RPMI7951 (cell line): ENCODE data around the gene WDR6. TPM values are rescaled to one million over a fixed set of nuclear protein-coding genes. Genes with fewer than 3 reads are reported as not detected.

Source experiments
- DNase-seq: peaks from one replicate; pipeline ENCODE4 v3.0.0-alpha.2; 2012; ENCODE audit warnings: low read depth
- total RNA-seq: library from RNA; depleted of rRNA; stranded (reverse); fragments of >200 nt; shearing (Covaris generic); gene quantifications from 2 replicates; pipeline ENCODE4 v1.2.3, GENCODE V29; 2014

WDR6 gene
- total RNA-seq, 1 experiment from 2014 or later = 49.5 TPM

DNA sequence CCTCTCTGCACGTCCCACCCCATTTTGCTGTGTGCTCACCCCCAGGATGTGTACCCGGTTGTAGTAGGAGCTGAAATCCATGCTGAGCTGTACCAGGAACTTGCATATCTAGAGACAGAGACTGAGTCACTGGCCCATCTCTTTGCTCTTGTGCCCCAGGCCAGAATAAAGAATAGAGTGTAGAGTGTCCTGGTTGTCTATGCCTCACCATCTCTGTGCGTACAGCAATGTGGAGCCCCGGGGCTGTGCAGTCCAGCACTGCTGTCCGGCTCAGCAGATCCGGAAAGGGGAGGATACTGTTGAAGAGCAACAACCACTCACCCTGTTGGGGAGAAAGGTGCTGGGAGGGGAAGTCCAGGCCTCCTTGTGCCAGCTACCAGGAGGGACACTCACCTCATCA is 8.6 kb downstream of the WDR6 start:
- peak; percentile 56 for DNase-seq

DNA sequence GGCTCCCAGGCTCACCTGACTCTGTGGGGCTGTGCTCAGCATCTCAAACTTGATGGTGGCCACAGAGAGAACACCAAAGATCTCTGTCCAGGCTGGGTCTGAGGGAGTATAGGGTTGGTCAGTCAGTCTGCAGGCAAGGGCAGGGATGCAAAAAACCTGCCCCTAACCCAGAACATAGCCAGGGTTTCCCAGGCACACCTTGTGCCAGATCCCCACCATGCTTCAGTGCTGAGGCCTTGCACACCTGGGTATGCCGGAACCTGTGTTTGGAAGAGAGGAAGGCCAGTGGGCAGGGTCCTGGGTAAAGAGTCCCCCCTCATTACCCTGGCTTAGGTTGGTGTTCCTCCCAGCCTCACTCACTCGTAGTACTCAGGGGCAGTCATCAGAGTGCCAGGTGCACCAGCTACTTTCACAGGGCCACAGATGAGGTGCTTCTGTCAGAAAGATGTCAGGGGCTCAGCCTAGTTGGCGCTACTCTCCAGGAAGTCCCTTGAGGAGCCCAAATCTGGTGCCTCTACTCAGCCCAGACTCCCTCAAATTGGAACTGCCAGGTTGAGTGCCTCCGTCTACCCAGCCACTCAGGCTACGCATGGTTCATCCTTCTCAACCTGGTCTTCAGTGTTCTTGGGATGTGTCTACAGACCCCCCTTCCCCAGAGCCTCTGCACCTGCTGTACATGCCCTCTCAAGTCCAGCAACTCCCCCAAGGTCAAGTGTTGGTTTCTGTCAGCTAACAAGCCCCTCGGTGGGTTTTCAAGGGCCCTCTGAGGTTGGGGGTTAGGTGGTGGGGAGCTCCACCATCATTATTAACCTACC is 9.4 kb downstream of the WDR6 start:
- DNase-seq = no peak

DNA sequence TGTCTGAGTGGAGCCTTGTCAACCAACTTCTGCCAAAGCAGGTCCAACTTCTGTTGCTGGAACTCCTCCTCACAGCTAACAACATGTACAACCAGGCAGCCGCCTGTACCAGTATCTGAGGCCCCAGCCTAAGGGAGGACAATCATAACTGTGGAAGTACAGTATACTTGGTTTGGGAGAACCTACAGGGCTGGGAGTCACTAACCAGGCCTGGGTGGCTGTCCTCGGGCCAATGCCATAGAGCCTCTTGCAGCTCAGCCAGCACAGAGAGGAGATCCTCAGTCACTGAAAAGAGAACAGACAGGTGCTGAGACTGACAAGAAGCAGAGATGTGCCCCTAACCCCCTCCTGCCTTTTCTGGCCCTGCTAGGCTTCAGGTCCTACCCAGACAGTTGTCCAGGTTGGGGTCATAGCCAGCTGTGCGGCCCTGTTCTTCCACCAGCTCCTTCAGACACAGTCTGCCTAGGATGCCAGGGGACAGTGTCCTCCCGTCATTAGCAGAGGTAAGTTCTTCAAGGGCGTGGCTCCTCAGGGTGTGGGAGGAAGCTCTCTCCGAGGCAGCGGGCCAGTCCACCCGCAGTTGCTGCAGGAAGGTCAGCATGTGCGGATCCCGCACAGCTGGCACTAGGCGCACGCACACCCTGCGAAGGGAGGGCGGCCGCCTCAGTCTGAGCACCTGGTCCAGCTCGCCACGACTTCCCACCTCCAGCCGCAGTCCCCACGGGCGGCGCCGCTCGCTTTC is 10.2 kb downstream of the WDR6 start:
- peak; percentile 30 for DNase-seq

DNA sequence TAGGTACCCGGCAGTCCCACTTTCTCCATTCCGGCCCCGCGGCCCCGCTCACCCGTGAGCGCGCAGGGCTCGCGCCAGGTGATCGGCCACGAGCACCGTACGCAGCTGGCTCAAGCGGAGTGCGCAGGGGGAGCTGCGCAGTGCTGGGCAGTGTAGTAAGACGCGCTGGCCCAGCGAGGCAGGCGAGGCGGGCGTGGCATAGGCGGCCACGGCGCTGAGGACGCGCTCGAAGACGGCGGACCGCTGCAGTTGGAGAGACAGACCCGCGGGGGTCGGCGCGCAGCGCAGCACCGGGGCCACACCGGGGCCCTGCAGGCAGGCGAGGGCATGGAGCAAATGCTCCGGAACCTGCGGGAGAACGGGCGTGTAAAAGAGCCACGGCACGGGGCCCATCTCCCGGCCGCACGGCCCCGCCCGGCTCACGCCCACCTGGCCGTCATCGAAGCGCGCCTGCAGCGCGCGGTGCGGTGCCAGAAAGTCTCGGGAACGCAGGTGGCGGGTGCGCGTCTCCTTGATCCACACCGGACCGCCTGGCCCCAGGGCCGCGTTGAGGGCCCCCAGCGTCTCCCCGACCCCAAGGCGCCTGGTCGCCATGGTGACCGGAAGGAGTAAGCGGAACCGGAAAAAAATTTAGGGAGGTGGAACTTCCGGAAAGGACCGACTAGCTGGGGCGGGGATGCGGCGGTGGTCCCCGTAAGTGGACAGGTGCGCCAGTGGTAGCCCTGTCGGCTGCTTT is 10.9 kb downstream of the WDR6 start, which contains the start of gene DALRD3:
Gene DALRD3, minus strand, starts transcription at position 610 of the 736 bp plus-strand sequence. Its CDS starts 16 bp downstream, at position 594.
- peak; percentile 66 for DNase-seq

DNA sequence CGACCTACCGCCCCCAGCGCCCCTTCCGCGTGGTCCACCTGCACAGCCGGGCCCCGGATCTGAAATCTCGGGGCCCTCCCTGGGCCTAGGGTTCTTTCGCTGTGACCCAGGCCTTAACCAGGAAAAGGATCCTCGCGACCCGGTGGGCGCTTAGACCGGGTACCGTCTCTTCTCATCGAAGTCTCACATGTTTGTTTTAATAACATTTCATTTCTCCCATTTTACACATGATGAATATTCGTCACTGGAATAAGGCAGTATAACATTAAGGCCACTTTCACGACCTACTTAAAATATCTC is 11.5 kb downstream of the WDR6 start:
- DNase-seq = no peak

DNA sequence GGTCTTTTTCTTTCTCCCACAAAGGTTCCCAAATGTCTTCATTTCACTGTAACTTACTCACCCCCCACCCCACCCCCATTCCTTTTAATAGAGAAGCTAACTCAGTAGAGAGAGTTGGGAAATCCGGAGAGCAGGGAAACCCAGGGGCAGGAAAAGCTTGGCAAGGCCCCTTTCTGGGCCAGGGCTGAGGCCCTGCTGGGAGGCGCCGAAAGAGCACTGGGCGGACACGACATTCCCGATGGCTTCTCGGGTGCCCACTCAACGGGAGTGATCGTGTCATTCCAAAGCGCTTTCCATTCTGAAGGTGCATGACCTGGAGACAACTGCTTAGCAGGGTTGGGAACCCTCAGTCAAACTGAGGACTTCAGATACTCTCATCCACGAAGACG is 12.7 kb downstream of the WDR6 start:
- DNase-seq = peak; percentile 33

DNA sequence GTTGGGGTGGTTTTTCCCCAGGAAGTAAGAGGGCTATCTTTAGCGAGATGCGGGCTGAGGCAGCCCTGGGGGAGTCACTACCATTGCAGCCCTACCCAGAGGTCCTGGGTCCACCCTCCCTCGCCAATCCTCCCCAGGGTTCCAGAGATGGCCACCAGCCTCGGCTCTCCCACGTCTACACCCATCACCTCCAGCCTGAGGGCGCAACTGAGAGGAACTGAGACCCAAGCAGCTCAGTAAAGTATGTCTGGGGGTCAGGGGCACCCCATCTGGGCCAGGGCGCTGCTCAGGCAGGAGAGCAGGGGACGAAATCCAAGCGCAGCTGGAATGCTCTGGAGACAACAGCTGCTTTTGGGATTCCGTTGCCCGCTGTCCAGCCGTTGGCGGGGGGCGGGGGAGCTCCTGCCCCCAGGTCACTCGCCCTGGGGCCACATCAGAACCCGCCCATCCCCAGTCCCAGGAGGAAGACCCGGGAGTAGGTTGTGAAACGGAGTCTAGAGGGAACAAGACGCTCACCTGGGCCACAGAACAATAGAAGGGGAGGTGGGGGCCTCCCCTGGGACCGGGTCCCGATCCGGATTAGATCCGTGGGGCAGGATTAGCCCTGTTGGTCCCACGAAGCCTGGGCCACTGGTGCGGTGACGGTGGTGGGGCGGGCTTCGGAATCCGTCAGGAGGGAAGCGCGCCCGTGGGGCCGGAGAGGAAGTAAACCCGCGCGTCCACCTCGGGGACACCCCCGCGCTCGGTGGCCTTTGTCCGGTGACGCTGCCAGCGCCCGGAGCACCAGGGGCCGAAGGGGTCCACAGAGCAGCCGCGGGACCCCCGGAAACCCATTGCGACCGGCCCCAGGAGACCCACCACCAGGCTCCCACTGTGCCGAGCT is 13.4 kb downstream of the WDR6 start:
- peak; percentile 37 for DNase-seq

DNA sequence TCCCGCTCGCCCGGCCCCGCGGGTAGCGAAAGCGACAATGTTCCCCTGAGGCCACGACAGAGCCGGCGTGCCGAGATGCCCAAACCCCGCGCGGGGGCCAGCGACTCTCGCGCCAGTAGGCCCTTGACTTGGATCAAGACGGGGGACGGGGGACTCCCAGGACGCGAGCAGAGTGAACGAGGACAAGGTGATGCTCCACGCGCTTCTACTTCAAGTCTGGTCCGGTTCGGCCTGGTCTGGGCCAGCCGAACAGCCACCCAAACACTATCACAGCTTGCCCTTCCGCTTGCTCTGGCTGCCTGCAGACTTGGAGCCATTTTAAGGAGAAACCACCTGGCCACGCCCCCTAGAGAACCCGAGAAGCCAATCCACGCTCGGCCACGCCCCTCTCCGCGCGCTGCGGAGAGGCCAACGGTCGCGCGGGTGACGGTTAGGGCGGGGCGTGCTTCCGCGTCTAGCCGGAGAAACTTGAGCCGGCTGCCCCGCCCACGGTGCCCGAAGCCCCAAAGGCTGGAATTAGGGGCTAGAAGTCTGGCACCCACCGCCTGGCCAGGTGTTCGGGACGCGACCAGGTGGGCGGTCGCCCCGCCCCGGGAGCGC is 14.1 kb downstream of the WDR6 start:
- DNase-seq = peak; percentile 97

DNA sequence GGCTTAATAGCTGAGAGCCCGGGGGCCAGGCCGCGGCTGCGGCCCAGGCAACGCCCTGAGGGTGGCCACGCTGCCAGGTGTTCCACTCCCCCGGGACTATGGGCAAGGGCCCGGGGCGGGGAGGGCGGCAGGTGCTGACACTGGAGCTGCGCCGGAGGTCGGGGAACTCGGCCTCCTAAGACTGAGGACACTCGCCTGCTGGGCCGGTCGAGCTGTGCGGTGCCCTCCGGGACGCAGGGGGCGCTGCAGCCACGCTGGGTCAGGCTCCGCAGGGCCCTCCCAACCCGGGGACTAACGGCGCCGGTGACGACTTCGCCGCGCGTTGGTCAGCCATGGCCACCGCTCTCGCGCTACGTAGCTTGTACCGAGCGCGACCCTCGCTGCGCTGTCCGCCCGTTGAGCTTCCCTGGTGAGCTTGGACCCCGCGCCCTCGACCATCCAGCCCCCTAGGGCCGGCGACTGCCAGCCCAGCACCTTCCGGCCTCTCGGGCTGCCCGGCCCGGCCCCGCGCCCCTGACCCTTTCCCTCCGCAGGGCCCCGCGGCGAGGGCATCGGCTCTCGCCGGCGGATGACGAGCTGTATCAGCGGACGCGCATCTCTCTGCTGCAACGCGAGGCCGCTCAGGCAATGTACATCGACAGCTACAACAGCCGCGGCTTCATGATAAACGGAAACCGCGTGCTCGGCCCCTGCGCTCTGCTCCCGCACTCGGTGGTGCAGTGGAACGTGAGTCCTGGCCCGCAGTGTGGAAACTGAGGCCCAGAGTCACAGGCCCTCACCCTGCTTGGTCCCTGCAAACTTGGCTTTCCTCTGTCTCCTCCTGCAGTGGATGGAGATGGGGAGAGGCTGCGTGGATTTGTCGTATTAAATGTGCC is 14.9 kb downstream of the WDR6 start, which contains the start of gene NDUFAF3:
Gene NDUFAF3, plus strand, starts transcription at position 309 of the 875 bp plus-strand sequence. Its CDS starts 24 bp downstream, at position 333.
- peak; percentile 91 for DNase-seq

DNA sequence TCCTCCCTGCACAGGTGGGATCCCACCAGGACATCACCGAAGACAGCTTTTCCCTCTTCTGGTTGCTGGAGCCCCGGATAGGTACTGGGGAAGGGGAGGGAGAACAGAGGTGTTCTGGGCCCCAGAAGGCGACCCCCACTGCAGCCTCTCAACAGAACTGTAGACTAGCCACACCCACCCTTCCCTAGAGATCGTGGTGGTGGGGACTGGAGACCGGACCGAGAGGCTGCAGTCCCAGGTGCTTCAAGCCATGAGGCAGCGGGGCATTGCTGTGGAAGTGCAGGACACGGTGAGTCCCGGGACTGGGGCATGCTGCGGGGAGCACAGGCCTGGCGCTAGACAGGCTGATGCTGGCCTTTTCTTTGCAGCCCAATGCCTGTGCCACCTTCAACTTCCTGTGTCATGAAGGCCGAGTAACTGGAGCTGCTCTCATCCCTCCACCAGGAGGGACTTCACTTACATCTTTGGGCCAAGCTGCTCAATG is 15.5 kb downstream of the WDR6 start:
- peak; percentile 31 for DNase-seq

DNA sequence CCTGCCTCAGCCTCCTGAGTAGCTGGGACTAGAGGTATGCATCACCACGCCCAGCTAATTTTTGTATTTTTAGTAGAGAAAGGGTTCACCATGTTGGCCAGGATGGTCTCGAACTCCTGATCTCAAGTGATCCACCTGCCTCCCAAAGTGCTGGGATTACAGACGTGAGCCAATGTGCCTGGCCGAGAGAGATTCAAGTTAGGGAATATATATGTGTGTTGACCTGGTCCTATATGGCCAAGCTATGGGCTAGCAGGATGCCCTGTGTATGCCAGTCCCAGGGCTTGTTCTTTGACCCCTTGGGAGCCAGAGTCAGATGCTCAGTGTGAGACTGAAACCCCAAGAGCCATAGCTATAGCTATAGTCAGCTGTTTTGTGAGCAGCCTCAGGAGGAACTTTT is 16.6 kb downstream of the WDR6 start:
- DNase-seq = no peak

DNA sequence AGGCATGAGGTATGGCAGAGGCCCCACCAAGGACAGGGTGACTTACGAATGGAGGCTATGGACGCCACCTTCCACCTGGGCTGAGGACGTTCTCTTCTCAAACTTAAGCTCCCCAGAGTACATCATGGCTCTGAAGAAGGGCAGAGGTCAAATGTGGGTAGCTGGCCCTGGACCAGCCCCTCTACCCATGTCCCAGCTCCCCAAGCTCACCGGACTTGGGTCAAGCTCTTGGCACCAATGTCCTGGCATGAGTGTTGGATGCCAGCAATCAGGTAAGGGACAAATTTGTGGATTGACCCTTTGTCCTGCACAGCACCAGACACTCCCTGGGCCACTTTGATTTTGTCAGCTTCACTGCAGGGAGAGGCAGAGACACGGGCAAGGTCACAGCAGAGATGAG is 17.3 kb downstream of the WDR6 start:
- no peak for DNase-seq

DNA sequence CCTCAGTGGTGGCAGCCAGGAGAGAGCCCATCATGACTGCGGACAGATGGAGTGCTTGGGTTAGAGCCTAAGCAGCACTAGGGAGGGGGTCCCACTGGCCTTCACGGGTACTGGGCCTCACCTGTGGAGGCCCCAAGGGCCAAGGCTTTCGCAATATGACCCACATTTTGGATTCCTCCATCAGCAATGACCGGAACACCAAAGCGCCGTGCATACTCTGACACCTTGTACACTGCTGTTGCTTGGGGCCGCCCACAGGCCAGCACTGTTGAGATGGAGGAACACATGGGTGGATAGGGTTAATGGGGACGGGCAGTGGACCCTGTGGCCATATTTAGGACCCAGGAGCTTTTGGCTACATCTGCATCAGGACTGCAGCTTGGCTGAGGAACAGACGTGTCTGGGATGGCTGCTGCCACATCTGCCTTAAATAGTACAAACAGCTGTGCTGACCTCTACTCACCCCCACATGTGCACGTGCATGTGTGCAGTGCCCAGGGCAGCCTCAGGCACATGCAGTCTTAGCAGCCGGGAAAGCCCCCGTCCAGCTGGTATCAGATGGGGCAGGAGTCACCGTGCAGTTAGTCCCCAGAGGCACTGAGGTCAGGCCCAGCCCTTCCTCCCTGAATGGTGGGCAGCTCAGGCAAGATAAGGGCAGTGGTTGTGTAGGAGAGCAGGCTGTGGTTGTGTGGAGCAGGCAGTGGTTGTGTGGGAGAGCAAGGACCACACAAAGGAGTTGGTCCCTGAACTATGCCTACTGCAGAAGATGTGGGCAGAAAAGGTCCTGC is 18.0 kb downstream of the WDR6 start:
- DNase-seq = peak; percentile 66

DNA sequence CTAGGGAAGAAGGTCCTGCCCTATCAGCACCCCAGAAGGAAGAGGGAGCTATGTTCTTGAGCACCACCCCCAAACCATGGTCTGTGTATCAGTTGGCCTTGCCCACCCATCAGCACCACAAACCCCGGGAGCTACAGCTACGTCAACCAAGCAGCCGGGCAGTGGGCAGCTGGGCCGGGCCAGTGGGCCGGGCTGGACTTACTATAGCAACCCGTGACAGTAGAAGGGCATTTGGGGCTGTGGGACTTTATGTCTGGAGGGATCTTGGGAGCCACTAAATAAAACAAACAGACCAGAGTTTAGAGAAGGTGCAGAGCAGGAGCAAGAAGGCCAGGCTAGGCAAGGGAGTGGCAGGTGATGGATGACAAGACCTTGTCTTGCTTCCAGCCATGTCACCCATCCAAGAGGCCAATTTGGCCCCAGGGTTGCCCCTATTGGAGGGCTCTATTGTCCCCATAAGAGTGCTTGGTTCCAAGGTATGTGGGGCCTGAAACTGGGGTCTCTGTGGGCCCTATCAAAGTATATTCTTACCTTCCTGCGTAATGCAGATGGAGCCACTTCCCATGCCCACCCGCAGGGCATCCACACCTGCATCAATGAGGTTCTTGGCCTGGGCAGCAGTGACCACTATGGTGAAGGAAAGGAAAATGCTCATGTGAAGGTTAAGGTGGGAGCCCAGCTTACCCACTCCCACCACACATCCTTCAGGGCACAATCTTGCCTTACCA is 18.8 kb downstream of the WDR6 start:
- DNase-seq = no peak

DNA sequence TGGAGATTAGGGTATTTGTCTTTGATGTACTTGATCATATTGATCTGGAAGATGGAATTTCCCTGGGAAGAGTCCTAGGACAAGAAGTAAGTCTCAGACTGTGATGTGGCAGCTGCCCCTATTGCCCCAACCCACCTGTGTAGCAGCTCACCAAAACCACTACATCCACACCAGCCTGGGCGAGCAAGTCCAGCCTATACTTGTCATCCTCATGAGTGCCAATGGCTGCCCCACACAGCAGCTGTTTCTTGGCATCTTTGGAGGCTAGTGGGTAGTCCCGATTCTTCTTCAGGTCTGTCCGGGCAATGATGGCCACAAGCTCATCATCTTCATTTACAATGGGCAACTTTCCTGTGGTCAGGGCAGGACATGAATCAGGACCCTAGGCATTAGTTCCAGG is 19.3 kb downstream of the WDR6 start:
- no peak for DNase-seq

DNA sequence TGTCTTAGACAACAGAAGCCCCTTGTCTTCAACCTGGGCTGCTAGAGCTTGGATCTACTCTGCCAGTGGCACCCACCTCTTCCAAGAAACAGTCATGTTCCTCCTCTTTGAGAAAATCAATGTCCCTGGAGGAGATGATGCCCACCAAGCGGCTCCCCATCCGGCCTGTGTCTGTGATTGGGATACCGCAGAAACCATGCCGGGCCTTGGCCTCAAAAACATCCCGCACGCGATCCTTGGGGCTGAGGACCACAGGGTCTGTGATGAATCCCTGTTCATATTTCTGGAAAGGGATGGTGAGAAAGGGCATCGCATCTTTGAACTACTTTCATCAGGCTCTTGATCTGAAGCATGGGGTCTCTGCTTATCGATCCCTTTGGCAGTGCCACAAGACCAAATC is 20.4 kb downstream of the WDR6 start:
- DNase-seq = no peak

DNA sequence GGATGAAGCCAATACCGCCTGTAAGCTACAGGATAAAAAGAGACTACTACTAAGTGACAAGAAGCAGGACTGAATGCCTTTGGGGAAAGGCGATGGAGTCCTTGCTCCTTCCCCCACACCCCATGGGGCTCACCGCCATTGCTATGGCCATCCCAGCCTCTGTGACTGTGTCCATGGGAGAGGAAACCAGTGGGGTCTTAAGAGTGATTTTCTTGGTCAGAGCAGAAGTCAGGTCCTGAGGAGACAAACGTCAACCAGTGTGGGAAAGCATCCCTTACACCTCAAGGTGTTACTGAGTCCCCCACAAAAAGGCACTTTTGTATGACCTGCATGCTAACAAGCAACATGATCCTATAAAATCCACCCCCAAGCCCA is 21.1 kb downstream of the WDR6 start:
- no peak for DNase-seq
